AG20443 (cell line): ENCODE measurements around the gene ARHGAP28.
"Not testable (repeated sequence)": the region's sequence is repeated elsewhere in the genome, so short reads cannot be mapped to it uniquely, and the experiment has no call there.

Source experiments
- DNase-seq: peaks from one replicate; pipeline ENCODE4 v3.0.0; 2012; ENCODE audit warnings: low spot score, mixed read lengths

The ARHGAP28 gene

GRCh38 chr18:6819332-6819731, 89.8 kb downstream of the ARHGAP28 start:
- DNase-seq: no peak

- no peak for DNase-seq
Measured at GRCh38 chr18:6820314-6820713, 90.8 kb downstream of the ARHGAP28 start.

- DNase-seq: peak; percentile 23
Measured at GRCh38 chr18:6821356-6821755, 91.8 kb downstream of the ARHGAP28 start.

- not testable (repeated sequence) for DNase-seq
Measured at GRCh38 chr18:6827161-6827560, 97.6 kb downstream of the ARHGAP28 start.

- not testable (repeated sequence) for DNase-seq
Measured at GRCh38 chr18:6827566-6827965, 98.0 kb downstream of the ARHGAP28 start.

- DNase-seq: no peak
Measured at GRCh38 chr18:6830916-6831315, 101.4 kb downstream of the ARHGAP28 start.

- DNase-seq: no peak
Measured at GRCh38 chr18:6835345-6835744, 105.8 kb downstream of the ARHGAP28 start.

GRCh38 chr18:6836331-6836730, 106.8 kb downstream of the ARHGAP28 start:
- no peak for DNase-seq

GRCh38 chr18:6837904-6838303, 108.4 kb downstream of the ARHGAP28 start:
- no peak for DNase-seq

GRCh38 chr18:6842081-6842480, 112.6 kb downstream of the ARHGAP28 start:
- DNase-seq: no peak

- no peak for DNase-seq
Measured at GRCh38 chr18:6843308-6843707, 113.8 kb downstream of the ARHGAP28 start.

- DNase-seq: not testable (repeated sequence)
Measured at GRCh38 chr18:6845521-6845920, 116.0 kb downstream of the ARHGAP28 start.

GRCh38 chr18:6850396-6850795, 120.9 kb downstream of the ARHGAP28 start:
- DNase-seq: no peak

- DNase-seq: no peak
Measured at GRCh38 chr18:6851480-6851879, 122.0 kb downstream of the ARHGAP28 start.

GRCh38 chr18:6854811-6855210, 125.3 kb downstream of the ARHGAP28 start:
- no peak for DNase-seq

GRCh38 chr18:6855767-6856166, 126.3 kb downstream of the ARHGAP28 start:
- DNase-seq: no peak

GRCh38 chr18:6857300-6857699, 127.8 kb downstream of the ARHGAP28 start:
- DNase-seq: no peak

- no peak for DNase-seq
Measured at GRCh38 chr18:6859676-6860422, 130.3 kb downstream of the ARHGAP28 start.

GRCh38 chr18:6860804-6861448, 131.4 kb downstream of the ARHGAP28 start:
- DNase-seq: no peak

GRCh38 chr18:6865251-6865650, 135.7 kb downstream of the ARHGAP28 start:
- DNase-seq: no peak

GRCh38 chr18:6866552-6867085, 137.1 kb downstream of the ARHGAP28 start:
- DNase-seq: no peak

GRCh38 chr18:6868033-6868432, 138.5 kb downstream of the ARHGAP28 start:
- no peak for DNase-seq

GRCh38 chr18:6871566-6871965, 142.1 kb downstream of the ARHGAP28 start:
- no peak for DNase-seq
